Measurements from ENCODE around the gene ZBTB45. TPM values are rescaled to one million over a fixed set of nuclear protein-coding genes. Genes with fewer than 3 reads are reported as not detected.

Gene ZBTB45
- 3.5 and 5.7 TPM in 2 replicates for total RNA-seq

DNA sequence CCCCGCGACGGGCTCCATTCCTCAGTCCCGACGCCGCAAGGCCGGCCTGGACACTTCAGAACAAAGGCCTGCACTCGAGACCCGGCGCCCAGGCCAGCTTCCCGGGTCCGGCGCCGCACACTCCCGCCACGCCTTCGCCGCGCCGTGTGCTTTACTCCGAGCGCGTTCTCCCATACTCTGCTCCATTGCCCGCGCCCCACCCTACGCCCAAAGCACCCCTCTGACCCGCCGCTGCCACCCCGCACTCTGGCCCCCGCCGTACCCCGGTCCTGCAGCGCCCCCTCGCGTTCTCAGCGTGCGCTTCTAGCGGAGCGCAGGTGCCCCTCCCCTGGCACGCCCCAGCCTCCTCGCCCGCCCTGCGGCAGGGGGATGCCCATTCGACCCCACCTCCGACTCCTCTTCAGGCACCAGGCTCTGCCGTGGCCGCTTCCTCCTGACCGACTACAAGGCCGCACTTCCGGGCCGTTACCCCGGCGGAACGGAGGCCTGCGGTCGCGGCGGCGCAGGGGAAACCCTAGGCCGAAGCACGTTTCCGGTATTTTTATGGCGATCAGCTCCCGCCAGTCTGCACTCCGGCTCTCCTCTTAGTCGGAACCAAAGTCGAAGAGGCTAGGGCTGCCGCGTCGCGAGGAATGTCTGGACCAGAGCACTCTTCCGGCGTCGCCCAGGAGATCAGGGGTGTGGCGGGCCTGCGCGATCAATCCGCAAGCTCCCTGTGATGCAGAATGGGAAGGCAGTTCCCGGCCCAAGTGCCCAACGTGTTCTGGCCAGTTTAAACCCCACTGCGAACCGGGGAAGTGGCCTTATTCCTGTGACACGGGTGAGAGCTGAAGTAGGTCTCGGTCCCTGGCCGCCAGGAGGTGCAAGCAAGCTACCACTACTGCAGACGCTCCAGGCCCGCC is at the start of gene ZBTB45:
TSS of gene ZBTB45 (minus strand) at position 456 of the 902 bp plus-strand sequence. CDS start 2,137 bp downstream, outside the sequence.
- DNase-seq (ENCODE audit: low read depth in 2 of 2): peak; percentile 86 to 94

- no peak for DNase-seq (ENCODE audit: low read depth in 2 of 2)
These were observed 49.0 kb upstream of the ZBTB45 start for GRCh38 chr19:58568453-58569130.

- DNase-seq (ENCODE audit: low read depth in 2 of 2): no peak
These were observed 47.4 kb upstream of the ZBTB45 start for GRCh38 chr19:58566989-58567388.

DNA sequence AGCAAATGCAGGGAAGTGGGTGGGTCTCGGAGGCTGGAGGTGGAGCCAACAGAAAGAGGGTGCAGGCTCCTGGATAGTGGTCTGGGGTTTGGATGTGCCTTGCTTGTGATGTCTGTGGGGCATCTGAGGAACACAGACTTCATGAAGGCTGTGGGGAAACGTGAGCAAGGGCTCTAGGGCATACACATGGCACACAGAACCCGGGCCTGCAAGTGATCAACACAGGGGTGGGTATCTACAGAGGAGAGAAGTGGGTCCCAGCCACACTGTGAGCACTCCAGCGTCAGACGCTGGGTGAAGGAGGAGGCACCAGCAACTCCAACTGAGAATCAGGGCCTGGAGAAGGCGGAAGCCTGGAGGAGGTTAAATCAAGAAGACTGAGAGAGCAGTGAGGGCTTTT is 44.2 kb upstream of the ZBTB45 start:
- DNase-seq (ENCODE audit: low read depth in 2 of 2): no peak

GRCh38 chr19:58563034-58563573 is 43.5 kb upstream of the ZBTB45 start:
- no peak for DNase-seq (ENCODE audit: low read depth in 2 of 2)

DNA sequence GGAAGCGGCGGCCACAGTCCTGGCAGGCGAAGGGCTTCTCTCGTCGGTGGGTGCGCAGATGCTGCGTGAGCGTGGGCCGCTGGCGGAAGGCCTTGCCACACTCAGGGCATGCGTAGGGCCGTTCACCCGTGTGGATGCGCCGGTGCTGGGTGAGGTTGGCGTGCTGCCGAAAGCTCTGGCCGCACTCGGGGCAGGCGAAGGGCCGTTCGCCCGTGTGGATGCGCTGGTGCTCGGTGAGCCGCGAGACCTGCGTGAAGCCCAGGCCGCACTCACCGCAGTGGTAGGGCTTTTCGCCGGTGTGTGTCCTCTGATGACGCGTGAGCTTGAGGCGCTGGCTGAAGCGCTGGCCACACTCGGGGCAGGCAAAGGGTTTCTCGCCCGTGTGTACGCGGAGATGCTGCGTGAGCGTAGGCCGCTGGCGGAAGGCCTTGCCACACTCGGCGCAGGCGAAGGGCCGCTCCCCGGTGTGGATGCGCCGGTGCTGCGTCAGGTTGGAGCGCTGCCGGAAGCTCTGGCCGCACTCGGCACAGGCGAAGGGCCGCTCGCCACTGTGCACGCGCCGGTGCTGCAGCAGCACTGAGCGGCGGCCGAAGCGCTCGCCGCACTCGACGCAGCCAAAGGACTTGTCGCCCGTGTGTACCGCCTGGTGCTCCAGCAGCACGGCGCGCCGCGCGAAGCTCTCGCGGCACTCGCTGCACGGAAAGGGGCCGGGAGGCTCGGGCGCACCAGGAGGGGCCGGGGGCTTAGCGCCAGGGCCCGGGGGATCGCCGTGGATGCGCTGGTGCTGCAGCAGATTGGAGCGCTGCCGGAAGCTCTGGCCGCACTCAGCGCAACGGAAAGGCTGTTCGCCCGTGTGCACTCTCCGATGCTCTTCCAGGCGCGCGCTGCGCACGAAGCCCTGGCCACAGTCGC is 42.8 kb upstream of the ZBTB45 start:
- peak in 1 of 2 donors; percentile 35 for DNase-seq (ENCODE audit: low read depth in 2 of 2)

- no peak for DNase-seq (ENCODE audit: low read depth in 2 of 2)
These were observed 41.9 kb upstream of the ZBTB45 start for GRCh38 chr19:58561373-58562121.

DNA sequence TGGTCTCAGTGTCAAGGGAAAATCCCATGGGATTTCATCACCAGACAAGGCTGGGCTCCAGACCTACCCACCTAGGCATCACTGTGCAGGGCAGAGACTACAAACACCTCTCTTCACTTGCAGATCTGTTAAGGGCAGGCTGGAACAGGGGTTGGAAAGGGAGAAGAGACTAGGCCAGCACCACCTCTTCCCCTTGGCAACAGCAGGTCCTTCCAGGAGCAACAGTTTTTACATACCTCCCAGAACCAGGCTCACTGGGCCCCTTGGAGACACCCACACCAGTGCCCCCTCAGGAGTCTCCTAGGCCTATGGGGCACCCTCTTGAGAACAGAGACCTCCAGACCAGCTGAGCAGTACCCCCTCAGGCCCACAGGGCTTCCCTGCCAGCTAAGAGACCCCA is 41.3 kb upstream of the ZBTB45 start:
- no peak for DNase-seq (ENCODE audit: low read depth in 2 of 2)

DNA sequence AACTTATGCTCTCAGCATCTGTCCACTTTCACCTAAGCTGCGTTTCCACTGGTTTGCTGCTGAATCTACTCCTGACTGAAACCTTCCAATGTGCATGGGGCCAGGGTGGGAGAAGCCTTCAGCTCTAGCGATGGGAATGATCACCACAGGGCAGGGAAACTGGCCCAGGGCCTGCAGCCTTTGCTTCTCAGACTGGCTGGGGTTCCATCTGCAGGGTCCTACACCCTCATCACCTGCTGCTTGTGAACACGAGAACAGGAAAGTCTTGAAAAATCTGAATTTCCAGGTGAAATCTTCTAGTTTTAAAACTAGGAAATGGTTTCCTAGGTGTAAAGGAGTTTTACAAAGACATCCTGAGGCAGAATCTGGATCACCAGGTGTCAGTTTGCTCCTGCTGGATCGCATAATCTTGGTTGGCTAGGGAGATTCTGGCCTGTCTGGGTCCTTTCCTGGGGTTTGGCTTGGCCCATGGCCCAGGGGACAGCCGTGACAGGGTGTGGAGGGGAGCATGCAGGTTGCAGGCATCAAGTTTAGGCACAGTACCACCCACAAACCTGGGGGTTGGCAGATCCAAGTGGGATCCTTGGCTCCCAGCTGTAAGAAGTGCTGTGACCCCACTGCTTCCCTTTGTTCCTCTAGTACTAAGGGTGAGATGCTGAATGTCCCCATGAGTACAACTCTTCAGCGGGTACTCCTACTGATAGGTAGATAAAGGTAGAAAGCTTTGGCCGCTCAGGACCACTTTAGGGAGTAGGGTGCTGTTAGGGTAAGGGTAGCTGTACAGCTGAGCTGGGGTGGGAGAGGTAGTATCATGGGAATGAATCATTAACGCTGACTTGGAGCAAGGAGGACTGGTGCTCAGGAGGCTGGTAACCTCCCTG is 40.6 kb upstream of the ZBTB45 start:
- DNase-seq (ENCODE audit: low read depth in 2 of 2): no peak

- peak; percentile 84 to 90 for DNase-seq (ENCODE audit: low read depth in 2 of 2)
These were observed 39.8 kb upstream of the ZBTB45 start for GRCh38 chr19:58559275-58560006.

- DNase-seq (ENCODE audit: low read depth in 2 of 2): peak; percentile 97 to 99
These were observed 39.1 kb upstream of the ZBTB45 start for GRCh38 chr19:58558623-58559274.

GRCh38 chr19:58558066-58558622 is 38.5 kb upstream of the ZBTB45 start, which contains the start of gene UBE2M:
TSS of gene UBE2M (minus strand) at chr19:58558611. CDS start at chr19:58558381, 230 bp downstream.
- peak in 1 of 2 donors; percentile 62 for DNase-seq (ENCODE audit: low read depth in 2 of 2)

DNA sequence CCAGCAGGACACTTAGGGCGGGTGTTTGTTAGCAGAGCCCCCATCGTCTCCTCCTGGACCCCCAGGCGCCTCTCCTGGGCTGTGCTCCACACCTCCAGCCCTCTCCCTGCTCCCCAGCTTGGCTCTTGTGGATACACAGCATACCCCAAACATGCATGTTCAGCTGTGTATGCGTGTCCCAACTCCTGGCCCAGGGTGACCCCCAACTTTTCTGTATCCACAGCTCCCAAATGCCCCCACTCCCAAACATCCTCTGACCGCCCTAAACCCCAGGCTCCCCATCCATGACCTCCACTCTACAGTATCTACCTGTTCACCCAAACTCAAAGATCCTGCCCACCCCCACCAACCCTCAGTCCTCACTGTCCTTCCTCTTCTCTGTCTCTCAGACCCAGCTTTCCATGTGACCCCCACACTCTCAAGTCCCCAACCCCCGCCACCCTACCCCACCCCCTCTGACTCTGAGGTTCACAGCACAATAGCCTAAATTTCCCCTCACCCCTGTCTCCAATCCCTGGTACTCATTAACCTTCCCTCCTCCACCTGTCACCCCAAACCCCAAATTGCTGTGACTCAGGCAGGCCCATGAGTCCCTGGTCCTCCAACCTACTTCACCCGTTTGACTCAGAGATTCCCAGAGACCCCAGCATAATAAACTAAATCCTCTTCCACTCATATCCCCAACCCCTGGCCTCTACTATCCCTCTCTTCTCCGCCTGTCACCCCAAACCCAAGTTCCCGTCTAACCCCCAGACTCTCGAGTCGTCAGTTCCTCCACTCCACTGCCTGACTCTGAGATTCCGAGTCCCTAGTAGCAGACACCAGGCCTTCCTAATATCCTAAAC is 37.8 kb upstream of the ZBTB45 start:
- DNase-seq (ENCODE audit: low read depth in 2 of 2): no peak

- no peak for DNase-seq (ENCODE audit: low read depth in 2 of 2)
These were observed 37.1 kb upstream of the ZBTB45 start for GRCh38 chr19:58556622-58557220.

DNA sequence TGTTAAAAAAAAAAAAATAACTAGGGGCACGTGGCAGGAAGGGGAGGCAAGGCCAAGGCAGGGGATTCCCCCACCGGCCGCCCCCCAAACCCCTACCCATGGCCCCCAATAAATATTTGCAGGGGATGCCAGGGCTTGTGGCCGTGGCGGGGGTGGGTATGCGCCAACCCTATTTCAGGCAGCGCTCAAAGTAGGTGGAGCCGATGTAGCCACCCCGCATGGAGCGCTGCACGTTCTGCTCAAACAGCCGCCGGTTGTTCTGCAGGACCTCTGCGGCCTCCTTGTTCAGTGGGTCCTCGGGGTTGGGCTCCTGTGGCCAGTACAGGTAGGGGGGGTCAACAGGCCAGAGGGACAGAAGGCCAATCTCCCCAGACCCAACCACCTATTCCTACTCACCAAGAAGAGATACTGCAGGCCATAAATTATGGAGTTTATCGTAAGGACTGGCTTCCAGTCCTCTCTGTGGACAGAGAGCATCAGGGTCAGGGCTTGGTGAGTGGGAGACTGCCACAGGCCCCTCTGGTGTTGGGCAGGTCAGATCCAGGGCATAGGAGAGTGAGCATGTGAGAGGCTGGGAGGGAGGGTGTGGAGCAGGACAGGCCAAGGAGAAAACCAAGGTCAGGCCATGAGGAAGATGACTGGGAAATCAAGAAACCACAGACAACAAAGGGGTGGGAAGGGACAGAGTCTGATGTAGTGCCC is 36.5 kb upstream of the ZBTB45 start:
- no peak for DNase-seq (ENCODE audit: low read depth in 2 of 2)

- no peak for DNase-seq (ENCODE audit: low read depth in 2 of 2)
These were observed 35.8 kb upstream of the ZBTB45 start for GRCh38 chr19:58555369-58555885.
